H1 (cell line): ENCODE measurements around the gene SARNP. TPM values are rescaled to one million over a fixed set of nuclear protein-coding genes. Genes with fewer than 3 reads are reported as not detected.

Experiments
- ATF2 ChIP-seq: IDR thresholded peaks from 2 replicates; pipeline ENCODE4 v1.6.1; 2012; ENCODE audit warnings: low read length, inconsistent platforms
- BACH1 ChIP-seq: IDR thresholded peaks from 2 replicates; pipeline ENCODE4 v1.6.1; 2012; ENCODE audit warnings: low read length, improper control_type of control experiment
- CHD1 ChIP-seq: IDR thresholded peaks from 2 replicates; pipeline ENCODE4 v1.6.1; 2012; ENCODE audit warnings: low read depth, low read length, improper control_type of control experiment
- FOSL1 ChIP-seq: IDR thresholded peaks from 2 replicates; pipeline ENCODE4 v1.6.1; 2011; ENCODE audit warnings: mild to moderate bottlenecking, low read depth, low read length, moderate library complexity; ENCODE audit not compliant: insufficient read depth
- GABPA ChIP-seq: IDR thresholded peaks from 2 replicates; pipeline ENCODE4 v1.6.1; 2011; ENCODE audit warnings: mild to moderate bottlenecking, low read length, moderate library complexity, borderline replicate concordance; ENCODE audit not compliant: insufficient read depth
- HDAC6 ChIP-seq: IDR thresholded peaks from one replicate; pipeline ENCODE4 v1.7.1; 2012; ENCODE audit warnings: low read depth, mild to moderate bottlenecking, inconsistent platforms, low read length, moderate library complexity
- NANOG ChIP-seq: IDR thresholded peaks from 2 replicates; pipeline ENCODE4 v1.6.1; 2011; ENCODE audit warnings: low read length, low read depth, mild to moderate bottlenecking, inconsistent platforms; ENCODE audit not compliant: insufficient read depth, poor library complexity, severe bottlenecking
- RAD21 ChIP-seq, 2 experiments: IDR thresholded peaks in 1 of 2; conservative IDR thresholded peaks in 1 of 2; 2 replicates each; pipeline ENCODE4 v1.6.1; 2011; ENCODE audit warnings: low read depth in 2 of 2, low read length in 2 of 2, improper control_type of control experiment in 1 of 2, inconsistent platforms in 1 of 2, mild to moderate bottlenecking in 1 of 2, moderate library complexity in 1 of 2
- SIRT6 ChIP-seq: IDR thresholded peaks from one replicate; pipeline ENCODE4 v1.7.1; 2012; ENCODE audit warnings: low read length, inconsistent platforms
- SP2 ChIP-seq: IDR thresholded peaks from 2 replicates; pipeline ENCODE4 v1.6.1; 2012; ENCODE audit warnings: mild to moderate bottlenecking, low read length, inconsistent platforms
- polyA plus RNA-seq, 7 experiments: library from polyadenylated mRNA; depleted of rRNA in 3 of 7; stranded (reverse) in 5 of 7; unstranded in 2 of 7; fragments of >200 nt in 5 of 7; fragments of 200-250 nt in 2 of 7; gene quantifications; 1 replicate in 5 of 7; 2 replicates in 1 of 7; 4 replicates in 1 of 7; pipeline versions ENCODE4 v1.2.1 to v1.2.3, GENCODE V29; 2011 to 2013; ENCODE audit warnings: missing spikeins in 2 of 7, mixed read lengths in 2 of 7
- total RNA-seq: library from RNA; stranded (reverse); fragmentation: NEBNext Ultra II Directional; extraction: Animal tissue kit (Norgen Biotek cat#: 25700); gene quantifications from 2 replicates; pipeline ENCODE4 v1.2.1, GENCODE V29; 2021

SARNP gene
- total and polyA plus RNA-seq, 2 of the 8 experiments (the other 6 are each of a cell fraction or from before 2014, with no cell fraction given) = 114 to 226 TPM

GRCh38 chr12:55829967-55830600 lies 12.6 kb upstream of the SARNP start (continued):
- TF ChIP-seq ATF2 (no peak), NANOG (no peak), RAD21 (IDR thresholded peaks at IDR 0.05 in 1 of 2, conservative IDR thresholded peaks at IDR 0.05 in 1 of 2; ENCODE audit: low read depth in 2 of 2, low read length in 2 of 2) (peak in 1 of 2 experiments; percentile 39; a peak in 2 of 4 replicates), GABPA (no peak), BACH1 (no peak), CHD1 (no peak), SIRT6 (no peak), HDAC6 (no peak), FOSL1 (no peak), SP2 (no peak)
